Activated CD4-positive, alpha-beta T cell treated with anti-CD3 and anti-CD28 coated beads, Interleukin-10, Interleukin-2, amounts not matched to agents 100 ng/mL and 50 ng/mL, durations not matched to agents 16 hours and 8 hours (primary cell): ENCODE results near the gene ZBTB39.
"Not testable (repeated sequence)": the region's sequence is repeated elsewhere in the genome, so short reads cannot be mapped to it uniquely, and the experiment has no call there.

Experiments
- DNase-seq: peaks from one replicate; pipeline ENCODE4 v3.0.0-alpha.2; 2020

Gene ZBTB39

GRCh38 chr12:57005980-57006808, at the start of gene ZBTB39:
TSS of gene ZBTB39 (minus strand) at chr12:57006546. CDS start at chr12:57004917, 1,629 bp downstream.
- DNase-seq: peak; percentile 77

GRCh38 chr12:57055824-57056223, 49.5 kb upstream of the ZBTB39 start:
- no peak for DNase-seq

- not testable (repeated sequence) for DNase-seq
These were observed 47.6 kb upstream of the ZBTB39 start for GRCh38 chr12:57053901-57054300.

- DNase-seq: not testable (repeated sequence)
These were observed 46.8 kb upstream of the ZBTB39 start for GRCh38 chr12:57053146-57053545.

GRCh38 chr12:57051011-57051410, 44.7 kb upstream of the ZBTB39 start:
- no peak for DNase-seq

- DNase-seq: no peak
These were observed 43.5 kb upstream of the ZBTB39 start, which contains the start of gene MYO1A for GRCh38 chr12:57049890-57050289. TSS of gene MYO1A (minus strand) at chr12:57050129. CDS start at chr12:57048323, 1,806 bp downstream.

GRCh38 chr12:57049119-57049446, 42.7 kb upstream of the ZBTB39 start:
- no peak for DNase-seq

- no peak for DNase-seq
These were observed 42.2 kb upstream of the ZBTB39 start for GRCh38 chr12:57048423-57049118.

- no peak for DNase-seq
These were observed 41.6 kb upstream of the ZBTB39 start for GRCh38 chr12:57047981-57048380.

- peak; percentile 79 for DNase-seq
These were observed 40.9 kb upstream of the ZBTB39 start for GRCh38 chr12:57046947-57047890.

- no peak for DNase-seq
These were observed 39.9 kb upstream of the ZBTB39 start for GRCh38 chr12:57046086-57046791.

GRCh38 chr12:57044889-57045288, 38.5 kb upstream of the ZBTB39 start:
- DNase-seq: no peak

- DNase-seq: no peak
These were observed 38.1 kb upstream of the ZBTB39 start for GRCh38 chr12:57044468-57044867.

- no peak for DNase-seq
These were observed 36.3 kb upstream of the ZBTB39 start for GRCh38 chr12:57042695-57043094.

- no peak for DNase-seq
These were observed 34.4 kb upstream of the ZBTB39 start for GRCh38 chr12:57040750-57041149.

- no peak for DNase-seq
These were observed 33.9 kb upstream of the ZBTB39 start for GRCh38 chr12:57040211-57040610.

GRCh38 chr12:57039016-57039798, 32.9 kb upstream of the ZBTB39 start:
- no peak for DNase-seq

GRCh38 chr12:57037264-57037663, 30.9 kb upstream of the ZBTB39 start:
- DNase-seq: no peak

GRCh38 chr12:57033431-57033830, 27.1 kb upstream of the ZBTB39 start:
- no peak for DNase-seq

- DNase-seq: no peak
These were observed 25.4 kb upstream of the ZBTB39 start for GRCh38 chr12:57031789-57032188.

GRCh38 chr12:57031138-57031725, 24.9 kb upstream of the ZBTB39 start:
- DNase-seq: no peak
